ENCODE measurements around the gene PACSIN2.

- TF ChIP-seq FOXP2 (optimal IDR thresholded peaks at IDR 0.05; ENCODE audit: borderline replicate concordance, extremely low read depth, extremely low read length, insufficient read depth), result no peak
- no peak for TF ChIP-seq POLR2AphosphoS5 (IDR thresholded peaks at IDR 0.05; ENCODE audit: low read depth, low read length)
- no peak for TF ChIP-seq REST (IDR thresholded peaks at IDR 0.05; ENCODE audit: insufficient read depth in 1 of 2, low read depth in 2 of 2, low read length in 2 of 2)
Observed at GRCh38 chr22:42860968-42861367, 154.0 kb downstream of the PACSIN2 start.

Measured in PFSK-1 (cell line).